GM10847 (cell line): ENCODE data around the gene LARP4B.

Experiments used
- POLR2A ChIP-seq: IDR thresholded peaks from 2 replicates; pipeline ENCODE4 v1.6.1; 2011; ENCODE audit not compliant: insufficient read length; ENCODE audit errors: extremely low read depth

The LARP4B gene

DNA sequence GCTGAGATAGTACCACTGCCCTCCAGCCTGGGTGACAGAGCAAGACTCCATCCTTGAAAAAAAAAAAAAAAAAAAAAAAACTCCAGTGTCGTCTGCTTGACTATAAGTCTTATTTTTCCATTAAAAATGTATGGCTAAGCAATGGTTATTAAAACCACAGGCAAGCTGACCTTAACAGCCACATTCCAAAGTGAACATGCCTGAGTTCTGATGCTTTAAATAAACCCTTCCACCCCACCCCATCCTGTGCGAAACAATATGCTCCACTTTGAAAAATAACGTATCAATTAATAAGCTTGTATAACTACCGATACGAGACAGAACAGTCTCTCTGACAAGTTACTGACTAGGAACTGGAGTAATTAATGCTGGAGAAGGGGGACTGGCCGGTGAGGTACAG lies 63.7 kb downstream of the LARP4B start:
- no peak for TF ChIP-seq POLR2A

DNA sequence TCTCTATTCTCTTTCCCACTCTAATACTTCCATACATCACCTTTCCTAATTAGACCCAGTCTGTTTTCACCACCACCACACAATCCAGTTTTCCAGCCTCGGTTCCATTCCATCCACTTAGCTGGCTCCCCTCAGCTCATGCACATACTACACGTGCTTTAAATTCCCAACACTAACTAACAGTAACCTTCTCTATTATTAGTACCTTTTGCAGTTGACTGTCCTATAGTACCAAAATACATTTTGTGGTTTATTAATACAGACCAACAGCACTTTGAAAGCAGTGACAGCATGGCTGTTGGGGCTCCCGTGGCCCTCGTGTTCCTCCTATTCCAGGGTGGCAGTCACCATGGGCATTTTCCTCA lies 64.9 kb downstream of the LARP4B start:
- no peak for TF ChIP-seq POLR2A

DNA sequence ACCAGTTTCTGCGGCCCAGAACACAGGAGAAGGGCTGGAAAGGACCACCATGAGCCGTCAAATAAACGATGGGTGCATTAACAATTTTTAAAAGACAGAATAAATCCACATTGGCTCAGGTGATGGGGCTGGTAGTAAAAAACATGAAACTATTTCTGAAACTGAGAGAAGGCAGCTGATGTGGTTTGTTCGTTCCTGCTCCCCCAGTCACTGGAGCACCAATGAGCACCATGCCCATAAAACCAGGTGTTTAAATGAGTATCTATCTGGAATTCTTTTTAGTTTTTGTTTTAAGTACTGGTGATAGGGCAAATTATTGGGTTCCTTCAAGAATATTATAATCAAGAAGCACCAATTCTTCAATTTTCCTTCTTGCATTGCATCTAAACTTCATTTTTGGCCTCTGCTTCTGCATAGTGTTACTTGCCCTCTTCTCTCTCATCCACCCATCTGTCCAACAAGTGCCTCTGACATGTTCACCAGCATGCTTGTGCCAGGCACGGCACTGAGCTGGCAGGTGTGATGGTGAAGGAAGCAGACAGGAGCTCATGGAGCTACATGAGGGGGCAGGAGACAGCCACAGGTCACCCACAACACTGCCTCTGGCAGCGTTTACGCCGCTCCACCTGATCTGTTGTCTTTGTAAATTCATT lies 65.5 kb downstream of the LARP4B start:
- no peak for TF ChIP-seq POLR2A

DNA sequence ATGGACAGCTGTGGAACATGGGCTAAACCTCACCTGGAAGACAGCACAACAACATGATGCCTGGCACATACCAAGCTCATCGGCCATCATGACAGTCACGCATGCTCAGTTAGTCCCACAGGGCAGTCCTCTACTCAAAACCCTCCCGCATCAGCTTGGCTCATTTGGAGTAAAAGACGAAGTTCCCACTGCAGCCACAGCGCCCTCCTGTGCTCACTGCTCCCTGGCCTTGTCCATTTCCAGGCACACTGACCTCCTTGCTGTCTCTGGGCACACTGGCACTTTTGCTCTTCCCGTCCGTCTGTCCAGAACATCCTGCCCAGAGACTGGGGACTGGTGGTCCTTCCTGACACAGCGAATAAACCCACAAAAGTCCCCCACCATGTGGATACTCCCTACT lies 66.2 kb downstream of the LARP4B start:
- TF ChIP-seq POLR2A = no peak

DNA sequence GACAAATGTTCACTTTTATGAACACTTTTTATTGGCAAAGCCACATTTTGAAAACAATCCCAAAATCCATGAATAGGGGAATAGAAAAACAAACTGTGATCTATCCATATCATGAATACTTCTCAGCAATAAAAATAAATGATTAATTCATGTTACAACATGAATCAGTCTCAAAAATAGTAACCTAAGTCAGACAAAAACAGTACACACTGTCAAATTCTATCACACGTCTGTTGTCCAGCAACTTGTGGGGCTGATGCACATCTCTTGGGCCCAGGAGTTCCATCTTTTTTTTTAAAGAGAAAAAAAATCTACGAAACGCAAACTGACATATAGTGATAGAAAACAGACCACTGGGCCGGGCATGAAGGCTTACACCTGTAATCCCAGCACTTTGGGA lies 71.0 kb downstream of the LARP4B start:
- no peak for TF ChIP-seq POLR2A

DNA sequence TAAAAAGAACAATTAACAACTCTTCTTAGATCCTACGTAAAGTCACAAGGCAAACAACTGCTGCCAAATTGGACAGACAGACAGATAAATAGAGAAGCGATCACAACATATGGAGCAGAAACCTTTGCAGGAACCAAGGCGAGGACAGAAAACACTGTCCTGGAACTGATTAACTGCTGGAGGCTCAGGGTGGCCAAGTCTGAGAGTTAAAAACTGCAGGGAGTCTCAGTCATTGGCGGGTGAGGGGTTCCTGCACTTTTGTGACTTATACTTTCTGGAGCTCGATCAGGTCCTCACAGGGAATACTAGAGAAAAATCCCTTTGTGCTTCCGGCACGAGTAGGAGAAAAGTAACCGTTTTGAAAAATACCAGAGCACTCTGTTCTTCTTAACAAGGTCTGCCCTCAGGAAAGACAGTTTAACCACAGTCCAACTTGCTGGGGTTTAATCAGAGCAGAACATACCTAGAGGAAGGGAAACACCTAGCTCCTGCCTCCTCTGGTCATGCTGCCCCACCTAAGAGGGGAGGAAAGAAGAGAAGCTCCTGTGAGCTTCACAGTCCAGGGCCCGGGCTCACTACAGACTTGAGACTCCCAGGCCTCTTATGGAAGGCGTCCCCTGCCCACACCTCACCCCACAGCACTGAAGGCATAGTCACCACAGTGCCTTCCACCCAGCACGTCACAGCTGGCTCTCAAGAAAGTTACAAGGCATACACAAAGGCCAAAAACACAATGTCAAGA lies 74.9 kb downstream of the LARP4B start:
- no peak for TF ChIP-seq POLR2A

DNA sequence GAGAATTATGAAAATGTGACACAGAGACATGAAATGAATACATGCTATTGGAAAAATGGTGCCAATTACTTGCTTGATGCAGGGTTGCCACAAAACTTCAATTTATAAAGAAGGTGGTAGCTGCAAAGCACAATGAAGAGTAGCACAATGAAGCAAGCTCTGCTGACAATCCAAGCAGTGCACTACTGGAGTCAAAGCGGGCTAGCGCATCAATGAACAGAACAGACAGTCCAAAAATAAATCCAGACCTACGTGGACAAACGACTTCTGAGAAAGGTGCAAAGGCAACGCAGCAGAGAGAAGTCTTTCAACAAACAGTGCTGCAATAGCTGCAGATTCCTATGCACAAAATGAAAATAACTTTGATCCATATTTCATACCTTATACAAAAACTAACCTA lies 75.8 kb downstream of the LARP4B start:
- TF ChIP-seq POLR2A = no peak

DNA sequence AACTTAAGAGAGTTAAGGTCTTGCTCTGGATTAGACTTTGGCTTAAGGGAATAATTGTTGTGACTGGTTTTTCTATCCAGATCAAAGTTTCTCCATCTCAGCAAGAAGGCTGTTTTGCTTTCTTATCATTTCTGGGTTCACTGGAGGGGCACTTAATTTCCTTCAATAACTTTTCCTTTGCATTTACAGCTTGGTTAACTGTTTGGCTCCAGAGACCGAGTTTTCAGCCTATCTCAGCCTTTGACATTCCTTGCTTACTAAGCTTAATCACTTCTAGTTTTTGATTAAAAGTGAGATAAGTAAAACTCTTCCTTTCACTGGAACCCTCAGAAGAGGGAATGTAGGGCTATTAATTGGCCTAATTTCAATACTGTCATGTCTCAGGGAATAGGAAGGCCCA lies 76.4 kb downstream of the LARP4B start:
- TF ChIP-seq POLR2A = no peak

DNA sequence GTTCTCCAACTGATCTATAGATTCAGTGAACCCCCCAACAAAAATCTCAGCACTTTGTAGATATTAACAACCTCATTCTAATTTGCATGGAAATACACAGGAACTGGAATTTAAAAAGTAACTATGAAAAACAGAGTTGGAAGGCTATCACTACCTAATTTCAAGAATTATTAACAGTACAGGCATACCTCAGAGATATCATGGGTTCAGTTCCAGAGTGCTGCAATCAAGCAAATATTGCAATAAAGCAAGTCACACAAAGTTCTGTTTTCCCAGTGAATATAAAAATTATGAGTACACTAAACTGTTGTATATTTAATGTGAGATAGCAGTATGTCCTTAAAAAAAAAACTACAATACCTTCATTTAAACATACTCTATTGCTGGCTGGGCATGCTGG lies 78.5 kb downstream of the LARP4B start:
- TF ChIP-seq POLR2A = no peak

DNA sequence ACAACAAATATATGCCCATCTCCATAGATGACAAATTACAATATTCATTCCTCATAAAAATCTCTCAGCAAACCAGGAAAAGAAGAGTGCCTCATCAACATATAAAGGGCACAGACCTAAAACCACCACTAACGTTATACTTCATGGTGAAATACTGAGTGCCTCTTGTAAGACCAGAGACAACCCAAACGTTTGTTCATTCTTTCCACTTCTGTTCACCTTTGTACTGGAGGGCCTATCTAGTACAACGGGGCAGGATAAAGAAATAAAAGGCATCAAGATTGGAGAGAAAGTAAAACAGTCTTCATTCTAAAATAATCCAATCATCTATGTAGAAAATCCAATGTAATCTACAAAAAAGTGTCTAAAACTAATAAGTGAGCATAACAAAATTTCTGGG lies 79.1 kb downstream of the LARP4B start:
- TF ChIP-seq POLR2A = no peak

DNA sequence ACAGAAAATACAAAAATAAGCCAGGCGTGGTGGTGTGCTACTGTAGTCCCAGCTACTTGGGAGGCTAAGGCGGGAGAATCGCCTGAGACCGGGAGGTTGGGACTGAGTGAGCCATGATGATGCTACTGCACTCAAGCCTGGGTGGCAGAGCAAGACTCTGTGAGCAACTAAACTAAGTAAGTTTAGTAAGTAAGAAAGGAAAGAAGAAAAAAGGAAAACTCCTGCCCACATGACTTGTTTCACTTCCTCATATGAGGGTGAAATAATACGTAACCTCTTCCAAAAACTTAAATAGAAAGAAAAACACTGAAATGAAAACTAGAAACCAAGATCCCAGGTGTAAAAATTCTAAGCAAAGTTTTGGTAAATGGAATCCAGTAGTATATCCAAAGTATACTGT lies 79.6 kb downstream of the LARP4B start:
- TF ChIP-seq POLR2A = no peak

DNA sequence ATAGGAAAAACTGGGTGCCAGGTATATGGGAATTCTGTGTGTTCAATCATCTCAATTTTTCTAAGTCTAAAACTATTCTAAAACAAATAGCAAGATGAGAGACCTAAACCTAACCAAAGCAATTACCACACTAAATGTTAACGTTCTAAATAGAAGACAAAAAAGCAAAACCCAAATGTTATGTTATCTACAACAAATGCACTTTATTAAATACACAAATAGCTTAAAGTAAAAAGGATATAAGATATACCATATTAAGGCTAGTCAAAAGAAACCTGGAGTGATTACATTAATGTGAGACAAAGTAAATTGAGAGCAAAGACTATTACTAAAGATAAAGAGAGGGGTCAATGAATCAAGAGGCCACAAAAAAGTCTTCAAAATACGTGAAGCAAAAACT lies 81.4 kb downstream of the LARP4B start:
- TF ChIP-seq POLR2A = no peak

DNA sequence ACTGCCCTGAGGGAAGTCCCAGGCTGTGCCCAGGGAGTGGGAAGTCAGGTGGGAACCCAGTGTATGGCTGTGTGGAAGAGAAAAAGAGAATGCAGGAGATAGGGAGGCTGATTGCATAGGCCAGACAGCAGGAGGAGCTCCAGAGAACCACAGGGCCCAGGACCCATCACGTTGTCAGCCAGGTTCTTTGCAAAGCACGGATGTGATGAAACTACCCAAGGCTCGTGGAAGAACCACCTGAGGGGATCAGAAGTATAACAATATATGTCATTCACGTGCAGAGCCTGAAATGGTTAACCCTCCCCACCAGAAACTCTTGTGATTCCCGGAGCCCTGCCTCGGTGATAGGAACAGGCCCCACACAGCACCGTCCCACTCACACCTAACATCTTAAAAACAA lies 83.6 kb downstream of the LARP4B start:
- no peak for TF ChIP-seq POLR2A

DNA sequence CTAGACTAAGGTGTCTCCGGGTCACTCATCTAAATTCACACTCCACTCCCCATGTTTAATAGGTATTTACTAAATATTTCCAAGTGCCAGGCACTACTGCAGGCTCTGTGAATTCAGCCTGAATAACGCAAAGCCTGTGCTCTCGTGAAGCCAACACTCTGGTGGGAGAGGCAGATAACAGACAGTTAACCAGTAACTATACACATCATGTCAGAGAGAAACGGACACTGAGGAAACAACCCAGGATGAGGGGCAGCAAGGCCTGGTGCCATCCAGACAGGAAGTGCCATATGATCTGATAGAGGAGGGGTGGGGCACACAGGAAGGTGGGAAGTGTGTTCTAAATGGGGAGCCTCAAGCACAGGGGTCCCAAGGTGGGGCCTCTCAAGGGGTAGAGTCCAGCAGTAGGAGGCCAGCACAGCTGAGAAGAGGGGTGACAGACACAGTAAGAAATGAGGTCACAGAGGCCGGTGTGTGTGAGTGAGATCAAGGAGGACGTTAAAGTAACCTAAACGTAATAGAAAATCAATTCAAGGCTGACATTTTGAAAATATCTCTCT lies 85.3 kb downstream of the LARP4B start:
- no peak for TF ChIP-seq POLR2A

DNA sequence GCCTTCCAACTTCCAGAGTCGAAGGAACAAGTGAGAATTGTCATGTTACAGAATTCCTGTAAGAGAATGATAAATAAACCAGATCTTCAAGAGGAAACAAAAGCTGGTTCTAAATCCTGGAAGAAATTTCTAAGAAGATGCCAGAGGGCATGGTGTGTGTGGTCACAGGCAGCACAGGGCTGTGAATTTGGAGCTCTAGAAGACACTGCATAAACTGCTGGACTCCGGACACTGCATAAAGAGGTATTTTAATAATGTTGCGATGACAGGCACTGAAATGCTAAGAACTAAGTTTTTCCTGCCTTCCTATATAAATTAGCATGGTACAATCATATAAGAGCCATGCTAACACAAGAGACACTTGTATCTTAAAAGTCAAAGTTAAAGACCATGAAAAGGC lies 86.0 kb downstream of the LARP4B start:
- TF ChIP-seq POLR2A = no peak

DNA sequence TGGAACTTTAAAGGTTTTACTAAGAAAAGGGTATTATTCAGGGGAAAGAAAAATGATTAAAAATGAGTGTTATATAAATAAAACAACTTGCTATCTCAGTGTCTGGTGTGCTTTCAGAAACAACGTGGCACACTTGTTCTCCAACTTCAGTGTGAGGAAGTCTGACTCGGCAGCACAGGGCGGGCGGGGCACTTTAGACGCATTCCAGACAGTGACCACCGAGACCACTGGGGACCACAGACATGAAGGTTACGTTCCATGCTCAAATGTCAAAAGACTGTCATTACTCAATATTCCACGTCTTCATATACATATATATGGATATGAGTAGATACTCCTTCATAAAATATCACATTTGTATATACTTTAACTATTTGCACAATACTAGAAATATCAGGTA lies 87.0 kb downstream of the LARP4B start:
- no peak for TF ChIP-seq POLR2A

DNA sequence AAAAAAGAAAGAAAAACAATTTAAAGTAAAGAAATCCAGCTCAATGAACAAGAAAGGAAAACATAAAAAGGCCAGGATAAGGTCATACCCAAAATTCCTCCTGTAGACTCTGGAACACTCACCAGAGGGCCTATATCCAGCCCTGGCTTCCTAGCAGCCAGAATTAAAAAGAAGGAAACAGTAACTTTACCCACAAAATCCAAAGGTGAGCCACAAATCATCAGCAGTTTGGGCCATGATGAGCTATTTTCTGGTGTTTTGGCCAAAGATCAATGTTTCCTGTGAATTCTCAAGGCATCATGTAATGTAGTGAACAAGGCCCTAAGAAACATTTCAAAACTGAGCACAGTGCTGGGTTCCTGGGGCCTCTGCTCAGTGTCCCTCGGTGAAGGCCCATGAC lies 87.8 kb downstream of the LARP4B start:
- TF ChIP-seq POLR2A = no peak
